WI38 (cell line): ENCODE measurements around the gene S1PR4.
"Not testable (repeated sequence)": the region's sequence is repeated elsewhere in the genome, so short reads cannot be mapped to it uniquely, and the experiment has no call there.

Experiments used
- H3K4me3 ChIP-seq: 2 replicates; pipeline ENCODE4 v1.5.1; 2011; ENCODE audit warnings: low read depth, mild to moderate bottlenecking, control low read depth, low read length
- CTCF ChIP-seq: IDR thresholded peaks from 2 replicates; pipeline ENCODE4 v1.5.1; 2012; ENCODE audit warnings: low read depth, mild to moderate bottlenecking, control low read depth, low read length

Gene S1PR4

DNA sequence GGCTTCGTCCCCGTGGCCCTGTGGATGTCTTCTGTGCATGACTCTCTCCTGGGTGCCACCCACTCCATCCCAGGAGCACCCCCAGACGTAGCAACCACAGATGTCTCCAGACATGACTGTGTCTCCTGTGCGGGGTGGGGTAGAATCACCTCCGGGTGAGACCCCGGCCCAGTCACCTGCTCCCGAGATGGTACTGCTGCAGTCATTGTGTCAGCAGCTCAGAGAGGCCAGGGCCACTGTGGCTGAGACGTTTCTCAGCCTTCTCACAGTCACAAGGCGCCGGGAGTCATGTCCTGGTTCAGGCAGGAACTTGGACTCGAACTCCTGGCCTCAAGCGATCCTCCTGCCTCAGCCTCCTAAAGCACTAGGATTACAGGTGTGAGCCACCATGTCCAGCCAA, 23.8 kb downstream of the S1PR4 start:
- H3K4me3 ChIP-seq: no peak overlapping the region
- TF ChIP-seq CTCF: no peak

GRCh38 chr19:3202895-3203294, 24.3 kb downstream of the S1PR4 start:
- H3K4me3 ChIP-seq: not testable (repeated sequence)

GRCh38 chr19:3203805-3204645, 25.5 kb downstream of the S1PR4 start:
- no peak overlapping the region for H3K4me3 ChIP-seq
- TF ChIP-seq CTCF: no peak

- no peak overlapping the region for H3K4me3 ChIP-seq
- TF ChIP-seq CTCF: no peak
Observed at GRCh38 chr19:3204646-3205275, 26.2 kb downstream of the S1PR4 start.

DNA sequence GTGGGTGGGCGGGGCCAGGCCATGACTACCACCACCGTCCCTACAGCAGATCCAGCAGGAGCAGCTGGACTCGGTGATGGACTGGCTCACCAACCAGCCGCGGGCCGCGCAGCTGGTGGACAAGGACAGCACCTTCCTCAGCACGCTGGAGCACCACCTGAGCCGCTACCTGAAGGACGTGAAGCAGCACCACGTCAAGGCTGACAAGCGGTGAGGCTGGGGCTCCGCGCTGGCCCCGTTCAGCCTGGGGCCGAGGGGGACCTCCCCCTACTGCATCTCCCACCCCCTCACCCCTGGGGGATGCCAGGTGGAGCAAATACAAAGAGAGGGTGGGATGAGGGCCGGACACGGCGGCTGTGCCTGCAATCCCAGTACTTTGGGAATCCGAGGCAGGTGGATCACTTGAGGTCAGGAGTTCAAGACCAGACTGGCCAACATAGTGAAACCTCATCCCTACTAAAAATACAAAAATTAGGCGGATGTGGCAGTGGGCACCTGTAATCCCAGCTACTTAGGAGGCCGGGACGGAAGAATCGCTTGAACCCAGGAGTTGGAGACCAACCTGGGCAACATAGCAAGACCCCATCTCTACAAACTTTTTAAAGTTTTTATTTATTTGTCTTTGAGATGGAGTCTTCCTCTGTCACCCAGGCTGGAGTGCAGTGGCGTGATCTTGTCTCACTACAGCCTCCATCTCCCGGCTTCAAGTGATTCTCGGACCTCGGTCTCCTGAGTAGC, 27.8 kb downstream of the S1PR4 start:
- TF ChIP-seq CTCF: no peak
- no peak overlapping the region for H3K4me3 ChIP-seq

DNA sequence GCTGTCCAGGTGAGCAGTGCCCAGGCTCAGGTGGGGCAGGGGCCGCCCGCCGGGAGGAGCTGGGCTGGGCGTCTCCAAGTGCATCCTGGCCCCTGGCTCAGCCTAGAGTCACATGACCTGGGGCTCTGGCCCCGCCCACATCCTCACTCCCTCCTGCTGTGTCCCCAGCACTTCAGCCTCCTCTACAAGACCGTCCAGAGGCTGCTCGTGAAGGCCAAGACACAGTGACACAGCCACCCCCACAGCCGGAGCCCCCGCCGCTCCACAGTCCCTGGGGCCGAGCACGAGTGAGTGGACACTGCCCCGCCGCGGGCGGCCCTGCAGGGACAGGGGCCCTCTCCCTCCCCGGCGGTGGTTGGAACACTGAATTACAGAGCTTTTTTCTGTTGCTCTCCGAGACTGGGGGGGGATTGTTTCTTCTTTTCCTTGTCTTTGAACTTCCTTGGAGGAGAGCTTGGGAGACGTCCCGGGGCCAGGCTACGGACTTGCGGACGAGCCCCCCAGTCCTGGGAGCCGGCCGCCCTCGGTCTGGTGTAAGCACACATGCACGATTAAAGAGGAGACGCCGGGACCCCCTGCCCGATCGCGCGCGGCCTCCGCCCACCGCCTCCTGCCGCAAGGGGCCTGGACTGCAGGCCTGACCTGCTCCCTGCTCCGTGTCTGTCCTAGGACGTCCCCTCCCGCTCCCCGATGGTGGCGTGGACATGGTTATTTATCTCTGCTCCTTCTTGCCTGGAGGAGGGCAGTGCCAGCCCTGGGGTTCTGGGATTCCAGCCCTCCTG, 29.1 kb downstream of the S1PR4 start:
- TF ChIP-seq CTCF: no peak
- no peak overlapping the region for H3K4me3 ChIP-seq
